ENCODE results near the gene TNRC18. TPM values are rescaled to one million over a fixed set of nuclear protein-coding genes. Genes with fewer than 3 reads are reported as not detected.
"Not testable (repeated sequence)": the region's sequence is repeated elsewhere in the genome, so short reads cannot be mapped to it uniquely, and the experiment has no call there.

Gene TNRC18
- total RNA-seq, 1 donor from 2014 or later: 95.4 TPM

DNA sequence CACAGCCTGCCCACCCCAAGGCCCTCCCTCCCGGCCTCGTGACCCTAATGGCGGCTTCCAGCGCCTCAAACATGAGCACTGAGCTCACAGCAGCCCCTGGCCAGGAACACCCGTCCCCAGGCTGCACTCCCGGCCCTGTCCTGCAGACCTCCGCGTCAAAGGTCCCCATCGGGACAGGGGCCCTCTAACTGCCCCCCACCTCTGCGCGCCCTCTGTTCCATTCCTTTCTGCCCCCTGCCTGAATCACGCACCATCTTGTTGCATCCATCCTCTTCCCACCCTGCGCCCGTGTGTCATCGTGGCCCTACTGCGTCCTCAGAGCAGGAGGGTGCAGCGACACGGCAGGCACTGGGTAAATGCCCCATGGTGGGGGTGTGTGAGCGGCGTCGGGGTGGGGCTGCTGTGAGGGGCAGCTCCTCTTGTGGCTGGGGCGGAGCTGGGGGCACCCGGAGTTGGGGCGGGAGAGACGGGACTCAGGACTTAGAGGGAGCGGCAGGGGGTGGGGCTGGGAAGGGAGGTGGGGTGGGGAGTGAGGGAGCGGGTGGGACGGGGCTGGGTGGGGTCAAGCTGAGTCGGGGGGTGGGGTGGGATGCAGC is 127.5 kb downstream of the TNRC18 start:
- DNase-seq (ENCODE audit: low spot score): no peak
- TF ChIP-seq, protein P1, sequence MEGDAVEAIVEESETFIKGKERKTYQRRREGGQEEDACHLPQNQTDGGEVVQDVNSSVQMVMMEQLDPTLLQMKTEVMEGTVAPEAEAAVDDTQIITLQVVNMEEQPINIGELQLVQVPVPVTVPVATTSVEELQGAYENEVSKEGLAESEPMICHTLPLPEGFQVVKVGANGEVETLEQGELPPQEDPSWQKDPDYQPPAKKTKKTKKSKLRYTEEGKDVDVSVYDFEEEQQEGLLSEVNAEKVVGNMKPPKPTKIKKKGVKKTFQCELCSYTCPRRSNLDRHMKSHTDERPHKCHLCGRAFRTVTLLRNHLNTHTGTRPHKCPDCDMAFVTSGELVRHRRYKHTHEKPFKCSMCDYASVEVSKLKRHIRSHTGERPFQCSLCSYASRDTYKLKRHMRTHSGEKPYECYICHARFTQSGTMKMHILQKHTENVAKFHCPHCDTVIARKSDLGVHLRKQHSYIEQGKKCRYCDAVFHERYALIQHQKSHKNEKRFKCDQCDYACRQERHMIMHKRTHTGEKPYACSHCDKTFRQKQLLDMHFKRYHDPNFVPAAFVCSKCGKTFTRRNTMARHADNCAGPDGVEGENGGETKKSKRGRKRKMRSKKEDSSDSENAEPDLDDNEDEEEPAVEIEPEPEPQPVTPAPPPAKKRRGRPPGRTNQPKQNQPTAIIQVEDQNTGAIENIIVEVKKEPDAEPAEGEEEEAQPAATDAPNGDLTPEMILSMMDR (IDR thresholded peaks at IDR 0.05): no peak
- H3K27me3 Mint-ChIP-seq (ENCODE audit: low read depth): no peaks in the 10 kb centered on the region
- H3K4me3 Mint-ChIP-seq (ENCODE audit: unreplicated experiment): no peak overlapping the region
- no peak overlapping the region for H3K27ac Mint-ChIP-seq (ENCODE audit: unreplicated experiment)
- H3K4me1 Mint-ChIP-seq (ENCODE audit: low read depth): no peaks in the 10 kb centered on the region
- peaks cover 4% of the 10 kb centered on the region for H3K36me3 Mint-ChIP-seq (ENCODE audit: low read depth)
- H3K9me3 Mint-ChIP-seq (ENCODE audit: low read depth): peaks cover 3% of the 10 kb centered on the region

DNA sequence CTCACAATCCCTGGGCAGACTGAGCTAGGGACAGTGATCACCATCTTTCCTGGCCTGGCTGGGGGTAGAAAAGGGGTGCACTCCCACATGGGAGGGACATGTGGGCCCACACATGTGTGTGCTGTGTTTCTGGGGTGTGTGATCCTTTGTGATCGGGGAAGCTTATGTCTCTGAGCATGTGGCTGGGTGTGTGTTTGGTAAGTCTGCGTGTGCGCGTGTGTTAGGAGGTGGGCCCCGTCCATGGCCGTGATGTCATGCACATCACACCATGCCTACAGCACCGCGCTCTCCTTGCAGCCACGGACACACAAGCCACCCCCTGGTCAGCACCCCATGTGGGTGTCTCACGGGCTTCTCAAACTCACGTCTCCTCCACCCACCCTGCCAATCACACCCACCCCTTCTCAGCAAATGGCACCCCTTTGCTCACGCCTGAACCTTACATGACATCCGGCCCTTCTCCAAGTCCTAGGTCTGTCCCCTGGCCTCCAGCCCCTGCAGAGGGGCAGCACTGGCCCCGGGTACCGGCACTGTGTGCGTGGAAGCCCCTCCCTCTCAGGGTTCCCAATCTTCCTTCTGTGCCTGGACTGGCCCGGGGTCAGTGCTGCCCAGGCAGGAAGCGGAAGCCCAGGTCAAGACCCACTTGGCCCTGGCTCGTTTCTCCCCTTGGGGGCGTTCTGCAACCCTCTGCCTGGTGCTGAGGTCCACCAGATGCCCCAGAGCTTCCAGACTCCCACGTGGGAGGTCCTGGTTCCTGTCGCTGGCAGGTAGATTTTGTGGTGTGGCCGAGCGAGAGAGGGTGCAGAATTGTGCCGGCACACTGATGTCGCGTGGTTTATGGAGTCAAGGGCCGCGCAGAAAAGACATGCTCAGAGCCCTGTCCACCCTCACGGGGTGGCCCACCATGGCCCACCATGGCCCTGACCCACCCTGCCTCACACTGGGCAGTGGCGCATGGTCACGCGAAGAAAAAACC is 128.3 kb downstream of the TNRC18 start:
- TF ChIP-seq, protein P1 (IDR thresholded peaks at IDR 0.05): no peak
- H3K4me3 Mint-ChIP-seq (ENCODE audit: unreplicated experiment): no peak overlapping the region

DNA sequence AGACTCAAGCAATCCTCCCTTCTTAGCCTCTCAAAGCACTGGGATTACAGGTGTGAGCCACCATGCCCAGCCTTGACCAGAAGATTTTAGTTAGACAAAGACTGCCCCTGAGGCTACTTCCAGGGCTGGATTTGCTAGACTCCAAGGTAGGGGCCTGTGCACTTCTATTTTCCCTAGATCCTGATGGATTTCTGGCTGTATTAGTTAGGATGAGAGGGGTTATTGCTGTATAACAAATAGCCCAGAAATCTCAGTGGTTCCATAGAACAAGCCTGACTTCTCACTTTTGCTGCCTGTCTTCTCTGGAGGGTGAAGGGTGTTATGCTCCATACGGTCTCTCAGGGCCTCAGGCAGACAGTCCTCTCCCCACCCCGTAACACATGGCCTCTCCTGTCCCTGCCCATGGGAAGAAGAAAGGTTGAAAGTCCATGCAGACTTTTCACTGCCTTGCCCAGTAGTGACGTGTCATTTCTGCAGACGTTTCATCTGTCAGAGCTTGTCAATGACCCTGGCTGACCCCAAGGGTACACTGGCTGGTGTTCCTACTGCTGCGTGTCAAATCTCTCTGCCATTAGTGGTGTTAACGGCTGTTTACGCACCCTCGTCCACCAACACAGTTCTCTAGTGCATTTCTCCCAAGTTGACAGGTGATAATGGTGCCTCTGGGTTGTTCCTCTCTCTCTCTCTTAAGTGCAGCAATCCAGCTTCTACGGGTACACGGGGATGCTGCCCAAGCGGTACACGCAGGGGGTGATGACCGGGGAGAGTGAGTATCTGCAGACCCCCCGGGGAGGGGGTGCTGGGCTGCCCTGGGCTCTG is 129.3 kb downstream of the TNRC18 start:
- no peak overlapping the region for H3K4me3 Mint-ChIP-seq (ENCODE audit: unreplicated experiment)

More for the DNA sequence above, 128.3 kb downstream of the TNRC18 start:
- Mint-ChIP-seq H3K9me3 (ENCODE audit: low read depth) (peaks cover 3% of the 10 kb centered on the region), H3K27ac (ENCODE audit: unreplicated experiment) (no peak overlapping the region), H3K27me3 (ENCODE audit: low read depth) (no peaks in the 10 kb centered on the region), H3K4me1 (ENCODE audit: low read depth) (no peaks in the 10 kb centered on the region), H3K36me3 (ENCODE audit: low read depth) (peaks cover 4% of the 10 kb centered on the region)
- DNase-seq (ENCODE audit: low spot score): no peak

DNA sequence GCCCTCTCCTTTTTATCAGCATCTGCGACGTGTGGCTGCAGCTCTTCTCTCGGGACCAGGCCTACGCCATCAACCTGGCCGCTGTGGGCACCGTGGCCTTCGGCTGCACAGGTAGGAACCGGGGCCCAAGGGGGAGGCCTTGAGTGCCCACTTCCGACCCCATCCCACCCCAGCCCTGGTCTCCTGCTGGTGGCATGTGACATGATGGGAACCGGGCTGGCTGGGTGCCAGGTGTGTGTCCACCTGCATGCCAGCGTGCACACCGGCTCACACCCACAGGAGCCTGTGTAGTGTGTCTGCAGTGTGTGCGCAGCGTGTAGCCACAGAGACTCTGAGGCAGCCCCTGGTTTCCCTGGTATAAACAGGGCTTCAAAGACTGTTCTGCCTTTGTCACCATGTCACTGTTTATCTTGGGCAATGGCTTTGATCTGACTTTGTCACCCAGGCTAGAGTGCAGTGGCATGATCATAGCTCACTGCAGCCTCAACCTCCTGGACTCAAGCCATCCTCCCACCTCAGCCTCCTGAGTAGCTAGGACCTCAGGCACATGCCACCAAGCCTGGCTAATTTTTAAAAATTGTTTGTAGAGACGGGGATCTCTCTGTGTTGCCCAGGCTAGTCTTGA is 131.8 kb downstream of the TNRC18 start:
- not testable (repeated sequence) for H3K27me3 Mint-ChIP-seq (ENCODE audit: low read depth); H3K27ac Mint-ChIP-seq (ENCODE audit: unreplicated experiment); DNase-seq (ENCODE audit: low spot score); H3K4me3 Mint-ChIP-seq (ENCODE audit: unreplicated experiment); H3K36me3 Mint-ChIP-seq (ENCODE audit: low read depth); H3K9me3 Mint-ChIP-seq (ENCODE audit: low read depth); H3K4me1 Mint-ChIP-seq (ENCODE audit: low read depth)

More for the DNA sequence above, 129.3 kb downstream of the TNRC18 start:
- H3K27ac Mint-ChIP-seq (ENCODE audit: unreplicated experiment): no peak overlapping the region
- H3K9me3 Mint-ChIP-seq (ENCODE audit: low read depth): peaks cover 3% of the 10 kb centered on the region
- peaks cover 4% of the 10 kb centered on the region for H3K36me3 Mint-ChIP-seq (ENCODE audit: low read depth)
- no peaks in the 10 kb centered on the region for H3K4me1 Mint-ChIP-seq (ENCODE audit: low read depth)
- no peaks in the 10 kb centered on the region for H3K27me3 Mint-ChIP-seq (ENCODE audit: low read depth)
- no peak for DNase-seq (ENCODE audit: low spot score)
- TF ChIP-seq, protein P1 (IDR thresholded peaks at IDR 0.05): no peak

DNA sequence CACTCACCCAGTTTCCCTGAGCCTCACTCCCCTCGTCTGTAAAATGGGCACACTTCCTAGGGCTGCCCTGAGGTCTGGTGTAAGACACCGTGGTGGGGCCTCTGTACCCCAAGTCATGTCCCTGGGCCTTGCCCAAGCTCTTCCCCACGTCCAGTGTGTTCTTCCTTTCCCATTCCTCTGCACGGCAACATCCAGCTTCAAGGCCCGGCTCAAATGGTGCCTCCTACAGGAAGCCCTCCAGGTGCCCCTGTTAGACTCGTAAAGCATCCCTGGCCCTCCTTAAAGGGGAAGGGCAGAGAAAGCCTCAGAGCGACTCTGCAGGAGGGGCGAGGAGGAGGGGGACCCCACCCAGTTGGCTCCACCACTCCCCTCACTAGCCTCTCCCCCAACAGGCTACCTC is 132.3 kb downstream of the TNRC18 start:
- Mint-ChIP-seq H3K9me3 (ENCODE audit: low read depth) (peaks cover 3% of the 10 kb centered on the region), H3K27ac (ENCODE audit: unreplicated experiment) (no peak overlapping the region), H3K36me3 (ENCODE audit: low read depth) (peaks cover 4% of the 10 kb centered on the region), H3K4me3 (ENCODE audit: unreplicated experiment) (no peak overlapping the region), H3K4me1 (ENCODE audit: low read depth) (no peaks in the 10 kb centered on the region), H3K27me3 (ENCODE audit: low read depth) (no peaks in the 10 kb centered on the region)
- no peak for DNase-seq (ENCODE audit: low spot score)
- TF ChIP-seq, protein P1 (IDR thresholded peaks at IDR 0.05): no peak
